Cortex of kidney (tissue), 1 donor: ENCODE data around the gene MAPK8.

Experiments used
- DNase-seq: peaks from one replicate; lab custom pipeline; 2025; lab: John Stamatoyannopoulos, UW

Gene MAPK8

DNA sequence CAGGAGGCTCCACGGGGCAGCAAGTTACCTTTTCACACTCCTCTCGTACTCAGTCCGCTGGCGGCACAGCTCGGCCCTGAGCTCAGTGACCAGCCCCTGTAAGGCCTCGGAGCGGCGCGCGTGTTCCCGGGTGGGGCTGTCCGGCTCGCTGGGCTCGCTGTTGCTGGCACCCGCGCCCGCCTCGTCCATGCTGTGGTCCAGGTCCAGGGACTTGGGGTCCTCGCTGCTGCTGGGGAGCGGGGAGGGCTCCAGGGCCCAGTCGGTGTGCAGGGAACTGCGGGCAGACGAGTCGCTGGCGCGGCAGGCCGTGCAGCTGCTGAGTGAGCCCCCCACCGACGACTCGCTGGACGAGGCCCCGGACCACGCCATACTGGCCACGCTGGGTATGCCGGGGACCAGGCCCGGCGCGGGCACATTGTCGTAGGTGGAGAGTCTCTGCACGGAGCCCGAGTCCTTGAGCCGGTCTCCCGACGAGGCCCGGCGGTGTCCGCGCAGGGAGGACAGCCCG is 143.8 kb downstream of the MAPK8 start:
- no peak for DNase-seq

DNA sequence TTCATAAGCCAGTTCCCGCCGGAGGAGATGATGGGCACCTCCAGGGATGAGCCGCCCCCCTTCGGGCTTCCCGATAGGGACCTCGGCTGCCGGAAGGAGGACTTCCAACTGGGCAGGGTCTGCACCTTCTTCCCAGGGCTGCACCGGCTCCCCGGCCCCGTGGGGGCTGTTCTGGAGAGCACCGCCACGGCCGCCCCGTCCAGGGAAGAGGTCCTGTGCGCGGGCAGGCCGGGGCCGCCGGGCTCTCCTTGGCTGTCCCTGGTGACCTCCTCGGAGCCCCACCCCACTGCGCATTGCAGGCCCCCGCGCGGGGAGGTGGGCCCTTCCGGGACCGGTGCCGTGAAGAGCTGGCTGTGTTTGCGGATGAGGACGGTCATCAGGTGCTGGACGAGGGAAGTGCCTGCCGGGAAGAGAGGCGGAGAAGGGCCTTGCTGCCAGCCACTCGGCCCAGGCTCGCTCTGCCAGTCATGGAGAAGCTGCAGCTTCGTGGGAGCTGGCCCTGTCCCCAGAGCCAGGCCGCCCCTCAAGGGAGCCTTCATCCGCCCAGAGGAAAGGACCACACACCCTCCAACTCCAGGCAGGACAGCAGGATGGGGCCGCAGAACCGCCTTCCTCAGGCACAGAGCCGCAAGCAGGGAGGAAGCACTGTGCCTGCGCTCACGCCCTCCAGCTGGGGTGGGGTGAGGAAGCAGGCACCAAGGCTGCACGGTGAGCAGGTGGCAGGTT is 144.4 kb downstream of the MAPK8 start:
- no peak for DNase-seq

DNA sequence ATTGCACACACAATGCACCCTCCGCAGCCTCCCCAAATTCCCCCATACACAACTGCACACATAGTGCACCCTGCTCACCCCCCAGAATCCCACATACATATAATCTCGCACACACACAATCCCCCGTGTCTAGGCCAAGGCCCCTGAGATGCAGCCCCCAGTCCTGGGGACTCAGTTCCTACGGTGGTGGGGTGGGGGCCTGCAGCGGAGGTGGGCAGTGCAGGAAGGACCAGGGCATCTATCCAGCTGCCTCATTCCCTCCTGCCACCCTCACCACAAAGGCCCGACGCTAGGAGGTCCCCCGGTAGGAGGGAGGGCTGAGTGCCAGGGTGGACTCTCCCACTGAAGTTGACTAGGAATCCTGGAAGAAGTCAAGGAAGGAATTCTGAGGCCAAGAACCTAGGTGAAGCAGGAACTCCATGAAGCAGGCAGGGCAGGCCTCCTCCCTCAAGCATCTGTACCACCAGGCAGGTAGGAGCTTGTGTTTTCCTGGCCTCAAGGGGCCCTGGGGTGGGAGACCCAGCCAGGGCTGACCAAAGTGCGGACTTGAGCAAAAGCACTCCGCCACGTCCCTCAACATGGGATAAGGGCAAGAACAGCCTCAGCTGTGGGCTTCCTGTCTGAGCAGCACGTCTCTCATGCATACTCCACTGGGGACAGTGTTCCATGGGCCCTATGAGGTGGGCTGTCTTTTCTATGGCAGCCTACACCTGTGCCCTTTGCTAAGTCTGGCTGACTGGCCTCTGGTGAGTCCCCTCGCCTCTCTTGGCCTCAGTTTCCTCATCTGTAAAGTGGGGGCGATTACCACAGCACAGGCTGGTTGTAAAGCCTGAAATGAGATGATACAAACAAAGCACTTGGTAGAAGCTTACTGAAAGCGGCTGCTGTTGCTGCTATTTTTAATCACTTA is 145.7 kb downstream of the MAPK8 start:
- DNase-seq, result no peak

DNA sequence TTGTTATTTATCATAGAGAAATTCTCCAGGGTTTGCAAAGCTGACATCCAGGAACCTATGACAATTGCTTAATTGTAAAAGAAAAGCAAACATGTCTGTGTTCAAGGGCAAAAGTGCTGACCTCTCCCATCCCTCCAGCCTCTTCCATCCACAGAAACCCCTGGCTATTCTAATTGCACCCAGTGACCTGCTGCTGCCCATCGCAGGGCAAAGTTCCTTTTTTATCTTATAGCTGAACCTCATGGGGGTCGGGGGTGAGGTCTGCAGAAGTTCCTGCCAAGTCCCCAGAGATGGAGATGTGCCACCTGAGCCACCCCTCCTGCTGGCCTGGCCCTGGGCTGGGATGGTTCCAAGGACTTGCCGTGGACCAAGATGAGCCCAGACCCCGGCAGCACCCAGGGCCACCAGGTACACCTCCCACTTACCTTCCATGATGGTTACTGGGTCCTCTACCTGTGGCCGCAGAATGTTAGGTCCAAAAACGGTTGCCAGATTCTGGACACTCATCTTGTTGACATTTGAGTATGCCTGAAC is 146.5 kb downstream of the MAPK8 start:
- DNase-seq, result no peak

DNA sequence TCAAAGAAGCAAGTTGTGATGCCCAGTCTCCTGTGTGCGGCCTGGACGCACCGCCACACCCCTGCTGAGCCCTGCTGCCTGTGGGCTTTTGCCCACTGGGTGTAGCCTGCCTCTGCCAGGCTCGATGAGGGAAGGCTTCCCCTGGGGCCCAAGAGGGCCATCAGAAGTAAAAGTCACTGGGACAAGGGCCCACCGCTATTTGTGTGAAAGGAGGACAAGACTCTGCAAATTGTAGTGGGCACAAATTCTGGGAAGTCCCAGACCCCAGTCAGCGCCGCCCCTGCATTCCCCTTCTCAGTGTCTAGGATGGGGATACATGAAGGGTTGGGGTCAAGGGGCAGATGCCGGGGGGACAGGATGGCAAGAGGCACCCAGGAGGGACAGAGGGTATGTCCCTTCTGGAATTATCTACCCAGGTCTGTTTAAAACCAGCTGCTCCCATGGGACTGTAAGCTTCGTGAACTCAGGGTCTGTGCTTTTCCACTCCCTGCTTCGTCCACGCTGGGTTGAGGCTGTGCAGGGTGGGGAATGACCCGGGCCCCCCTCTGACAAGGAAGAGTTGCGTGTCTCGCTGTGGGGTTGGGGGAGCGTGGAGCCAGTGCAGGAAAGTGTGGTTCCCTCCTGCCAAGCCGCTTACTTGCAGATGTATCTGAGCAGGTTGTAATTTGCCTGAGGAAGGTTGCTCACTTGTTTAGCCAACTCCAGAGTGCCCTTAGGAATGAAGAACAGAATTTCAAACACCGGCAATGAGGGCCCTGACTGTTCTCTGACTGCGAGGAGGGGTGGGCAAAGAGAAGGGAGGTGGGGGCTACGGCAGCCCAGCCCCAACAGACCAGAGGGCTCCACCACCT is 147.2 kb downstream of the MAPK8 start:
- no peak for DNase-seq

DNA sequence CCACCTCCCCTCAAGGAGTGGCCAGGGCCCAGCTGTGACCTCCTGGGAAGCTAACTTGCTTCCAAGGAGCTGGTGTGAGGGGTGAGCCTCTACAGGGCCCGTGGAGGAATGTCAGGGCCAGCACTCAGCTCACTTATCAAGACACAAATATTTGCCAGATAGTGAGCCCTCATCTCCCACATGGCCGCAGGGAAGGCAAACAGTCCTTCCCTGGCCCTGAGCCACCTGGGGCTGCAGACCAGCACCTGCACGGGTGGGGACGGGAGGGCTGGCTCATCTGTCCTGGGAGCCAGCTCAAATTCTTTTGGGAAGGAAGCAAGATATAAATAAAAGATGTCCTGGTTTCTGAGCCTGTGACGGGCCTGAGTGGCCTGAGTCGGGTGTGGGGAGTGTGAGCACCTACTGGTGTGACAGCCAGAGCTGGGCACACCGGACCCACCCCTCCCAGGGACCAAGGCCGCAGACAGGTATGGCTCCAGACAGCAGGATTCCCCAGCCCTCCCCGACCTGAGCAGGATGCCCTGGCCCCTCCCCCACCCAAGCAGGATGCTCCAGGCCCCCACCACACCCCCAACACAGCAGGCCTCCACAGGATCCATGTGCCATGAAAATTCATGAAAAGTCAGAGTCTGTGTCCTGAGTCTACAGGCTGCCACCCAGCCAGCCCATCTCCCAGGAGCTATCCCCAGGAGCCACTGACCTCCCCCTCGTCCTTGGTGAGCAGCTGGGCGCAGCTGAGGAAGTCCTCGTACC is 148.0 kb downstream of the MAPK8 start:
- DNase-seq, result no peak

DNA sequence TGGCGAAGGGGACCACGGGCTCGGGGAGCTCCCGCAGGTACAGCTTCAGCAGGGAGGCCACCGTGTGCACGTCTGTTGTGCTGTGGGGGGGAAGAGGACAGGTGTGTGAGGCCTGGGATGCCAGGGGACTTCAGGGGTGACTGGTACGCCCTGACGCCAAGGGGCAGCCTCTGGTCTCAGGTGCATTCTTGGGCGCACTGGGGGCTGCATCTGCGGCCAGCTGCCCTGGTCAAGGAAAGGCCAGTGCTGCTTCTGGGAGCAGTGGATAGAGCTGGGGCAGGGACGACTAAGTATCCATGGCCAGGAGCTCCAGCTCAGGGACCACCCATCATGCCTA is 148.5 kb downstream of the MAPK8 start:
- no peak for DNase-seq

DNA sequence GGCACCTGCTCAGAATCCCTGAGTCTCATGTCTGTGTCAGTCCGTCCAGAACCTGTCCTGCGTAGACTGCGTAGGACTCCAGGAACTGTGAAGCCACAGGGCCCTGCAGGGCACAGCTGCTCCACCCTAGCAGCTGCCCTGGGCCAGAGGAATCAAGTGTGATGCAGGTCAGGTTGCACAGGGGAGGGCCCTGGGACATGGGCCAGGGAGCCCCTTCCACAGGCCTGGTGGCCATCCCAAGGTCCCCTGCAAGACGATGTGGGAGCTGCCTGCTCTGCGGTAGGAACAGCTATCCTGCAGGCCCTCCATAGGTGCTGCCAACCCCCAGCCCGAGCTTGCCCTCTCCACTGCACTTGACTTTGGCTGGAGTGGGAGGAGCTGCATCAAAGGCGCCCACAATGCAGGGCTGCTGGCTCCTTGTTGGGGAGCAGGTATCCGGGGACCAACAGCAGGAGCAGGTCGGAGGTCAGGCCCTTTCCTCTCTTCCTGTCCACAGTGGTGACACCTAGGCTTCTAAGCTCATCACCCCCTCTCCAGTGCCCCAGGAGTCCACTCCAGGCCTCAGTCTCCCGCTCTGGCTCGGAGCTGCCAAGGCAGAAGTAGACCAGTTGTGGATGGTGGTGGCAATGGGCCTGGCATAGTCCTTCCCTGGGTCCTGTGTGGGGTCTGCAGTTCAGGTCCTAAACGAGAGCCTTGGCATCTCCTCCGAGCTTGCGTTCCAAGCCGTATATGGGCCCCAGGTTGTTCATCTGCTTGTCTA is 149.1 kb downstream of the MAPK8 start:
- no peak for DNase-seq

DNA sequence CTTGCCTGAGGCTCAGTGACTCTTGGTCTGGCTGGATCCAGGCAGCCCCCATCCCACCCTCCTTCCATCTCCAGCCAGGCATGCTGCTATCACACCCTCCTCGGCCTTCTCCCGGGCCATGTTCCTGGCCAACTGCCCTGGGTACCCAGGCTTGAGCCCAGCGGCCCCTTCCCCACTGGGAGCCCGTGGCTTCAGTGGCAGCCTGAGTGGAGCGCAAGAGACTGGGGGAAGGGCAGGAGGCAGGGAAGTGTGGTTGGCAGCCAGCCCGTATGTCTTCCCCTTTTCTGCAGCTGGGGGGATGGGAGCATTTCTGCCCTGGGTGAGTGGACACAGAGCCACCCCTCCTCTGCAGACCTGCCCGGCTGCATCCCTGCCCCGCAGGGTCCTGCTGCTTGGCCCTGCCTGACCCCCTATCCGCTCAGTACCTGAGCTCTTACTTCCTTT is 149.9 kb downstream of the MAPK8 start:
- no peak for DNase-seq

DNA sequence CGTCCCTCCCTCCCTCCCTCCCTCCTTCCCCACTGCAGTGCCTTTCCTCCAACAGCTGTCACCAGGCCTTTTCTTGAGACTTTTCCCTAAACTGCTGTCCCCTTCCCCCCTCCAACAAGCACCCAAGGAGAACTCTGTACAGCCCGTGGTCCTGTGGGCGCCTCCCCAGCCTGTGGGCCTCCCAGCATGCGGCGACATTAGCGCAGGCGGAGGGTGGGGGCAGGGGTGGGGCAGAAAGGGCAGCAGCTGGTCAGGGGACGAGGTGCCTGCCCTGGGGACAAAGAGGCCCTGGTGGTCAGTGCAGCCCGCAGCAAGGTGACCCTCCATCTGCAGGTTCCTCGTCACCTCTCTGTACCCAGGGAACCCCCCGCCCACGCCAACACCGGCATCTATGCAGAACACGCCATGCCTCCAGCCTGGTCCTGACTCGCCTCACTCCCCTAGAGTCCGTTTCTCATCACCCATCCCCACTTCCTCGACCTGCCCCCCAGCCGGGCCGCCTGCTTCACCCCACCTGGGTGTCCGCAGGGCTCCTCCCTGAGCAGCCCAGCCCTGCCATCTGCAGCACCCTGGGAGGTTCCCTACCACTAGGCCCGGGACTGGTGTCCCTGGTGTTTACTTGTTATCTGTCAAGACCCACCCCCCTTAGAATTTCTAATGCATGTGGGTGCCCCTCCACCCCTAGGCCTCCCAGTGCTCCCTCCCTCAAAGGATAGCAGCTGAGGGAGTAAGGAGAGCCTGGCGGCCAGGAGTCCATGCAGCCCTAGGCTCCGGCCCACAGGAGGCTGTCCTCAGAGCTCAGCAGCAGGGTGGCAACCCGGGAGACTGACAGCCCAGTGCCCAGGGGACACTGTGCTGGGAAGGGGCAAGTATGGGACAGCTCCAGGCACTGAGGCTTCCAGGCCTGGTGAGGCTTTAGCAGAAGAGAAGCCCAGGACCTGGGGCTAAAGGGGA is 150.6 kb downstream of the MAPK8 start:
- no peak for DNase-seq

DNA sequence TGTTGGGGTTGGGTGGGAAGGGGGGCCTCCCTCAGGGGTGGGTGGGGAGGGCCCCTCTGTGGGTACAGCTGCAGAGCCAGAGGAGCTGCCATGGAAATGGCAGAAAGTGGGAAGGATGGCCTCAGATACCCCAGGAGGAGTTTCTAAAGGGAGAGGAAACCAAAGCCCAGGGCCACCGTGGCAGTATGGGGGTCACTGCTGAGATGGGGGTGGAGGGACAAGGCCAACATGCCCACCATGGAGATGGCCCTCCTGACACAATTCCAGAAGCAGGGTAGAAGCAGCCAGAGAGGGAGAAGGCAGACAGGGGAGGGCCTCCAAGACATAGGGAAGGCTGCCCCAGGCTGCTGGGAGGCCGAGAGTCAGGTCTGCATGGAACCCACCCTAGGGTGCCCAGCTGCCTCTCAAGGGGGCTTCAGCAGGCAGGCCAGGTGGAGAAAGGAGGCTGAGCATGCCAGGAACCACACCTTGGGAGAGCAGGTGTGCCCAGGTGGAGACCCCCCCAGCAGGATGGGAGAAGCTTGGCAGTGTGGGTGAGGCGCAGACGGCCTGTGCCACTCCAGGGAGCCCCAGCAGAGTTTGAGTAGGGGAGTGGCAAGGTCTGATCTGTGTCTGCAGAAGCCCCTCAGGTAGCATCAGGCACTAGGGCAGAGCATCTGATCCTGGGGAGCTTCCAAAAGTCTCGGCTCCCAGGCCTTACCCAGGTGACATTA is 151.6 kb downstream of the MAPK8 start:
- no peak for DNase-seq

DNA sequence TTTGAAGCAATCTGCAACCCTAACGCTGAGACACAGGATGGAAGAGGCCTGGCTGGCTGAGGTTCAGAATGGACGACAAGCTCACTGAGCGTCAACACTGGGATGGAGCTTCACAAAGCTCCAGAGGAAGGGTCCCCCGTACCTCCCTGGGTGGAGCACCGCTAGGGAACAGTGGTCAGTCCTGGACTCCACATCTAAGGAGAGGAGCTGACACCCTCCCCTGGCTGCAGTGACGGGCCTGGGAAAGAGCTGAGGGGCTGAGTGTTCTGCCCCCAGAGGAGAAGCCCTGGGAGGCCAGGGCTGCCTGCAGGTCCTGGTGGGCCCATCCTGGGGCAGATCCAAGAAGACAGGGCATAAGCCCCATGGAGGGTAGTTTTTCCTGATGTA is 152.2 kb downstream of the MAPK8 start:
- DNase-seq, result no peak

DNA sequence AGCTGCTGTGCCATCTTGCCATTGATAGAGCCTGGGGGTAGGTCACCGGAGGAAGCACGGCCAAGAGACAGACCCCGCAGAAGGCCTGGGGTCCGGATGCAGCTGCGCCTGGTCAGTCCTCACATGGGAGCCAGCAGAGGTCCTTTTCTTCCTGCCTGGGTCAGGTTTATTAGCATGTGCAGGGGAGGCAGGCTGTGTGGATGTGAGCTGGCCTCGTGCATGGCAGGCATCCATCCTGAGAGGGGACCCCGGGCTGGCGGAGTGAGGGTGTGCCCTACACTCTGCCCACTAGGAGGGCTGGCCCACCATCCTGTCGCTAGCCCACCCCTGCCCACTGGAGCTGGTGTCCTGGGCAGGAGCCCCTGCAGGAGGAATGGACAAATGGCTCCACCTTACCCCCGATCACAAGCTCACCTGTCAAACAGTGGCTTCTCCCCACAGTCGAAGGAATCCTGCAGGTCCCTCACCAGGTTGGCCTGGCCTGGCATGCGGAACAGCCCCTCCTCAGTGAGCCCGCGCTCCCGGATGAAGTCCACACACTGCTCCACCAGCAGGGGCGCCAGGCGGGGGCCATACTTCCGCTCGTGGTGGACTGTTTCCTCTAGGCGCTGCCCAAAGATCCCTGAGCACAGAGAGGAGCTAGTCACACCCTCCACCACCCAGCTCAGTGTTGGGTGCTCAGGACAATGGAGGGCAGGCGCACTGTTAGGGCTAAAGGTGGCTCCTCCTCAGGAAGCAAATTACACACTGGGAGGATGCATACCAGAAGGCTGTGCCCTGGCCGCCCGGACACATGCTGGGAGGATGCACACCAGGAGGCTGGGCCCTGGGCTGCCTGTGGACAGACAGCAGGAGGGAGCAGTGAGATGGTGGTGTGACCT is 153.0 kb downstream of the MAPK8 start:
- DNase-seq, result no peak

DNA sequence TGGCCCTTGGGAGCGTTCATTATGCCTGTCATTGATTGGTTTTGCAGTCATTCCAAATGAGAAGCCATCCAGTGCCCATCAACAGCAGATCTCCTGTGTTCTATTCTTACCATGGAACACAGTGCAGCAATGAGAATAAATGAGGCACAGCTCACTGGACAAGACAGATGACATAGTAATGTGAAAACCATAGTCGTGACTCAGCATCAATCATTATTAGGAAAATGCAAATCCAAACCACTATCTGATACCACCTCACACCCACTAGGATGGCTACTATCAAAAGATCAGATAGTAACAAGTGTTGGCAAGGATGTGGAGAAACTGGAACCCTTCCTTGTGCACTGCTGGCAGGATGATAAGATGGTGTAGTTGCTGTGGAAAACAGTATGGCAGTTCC is 153.7 kb downstream of the MAPK8 start:
- DNase-seq, result no peak

DNA sequence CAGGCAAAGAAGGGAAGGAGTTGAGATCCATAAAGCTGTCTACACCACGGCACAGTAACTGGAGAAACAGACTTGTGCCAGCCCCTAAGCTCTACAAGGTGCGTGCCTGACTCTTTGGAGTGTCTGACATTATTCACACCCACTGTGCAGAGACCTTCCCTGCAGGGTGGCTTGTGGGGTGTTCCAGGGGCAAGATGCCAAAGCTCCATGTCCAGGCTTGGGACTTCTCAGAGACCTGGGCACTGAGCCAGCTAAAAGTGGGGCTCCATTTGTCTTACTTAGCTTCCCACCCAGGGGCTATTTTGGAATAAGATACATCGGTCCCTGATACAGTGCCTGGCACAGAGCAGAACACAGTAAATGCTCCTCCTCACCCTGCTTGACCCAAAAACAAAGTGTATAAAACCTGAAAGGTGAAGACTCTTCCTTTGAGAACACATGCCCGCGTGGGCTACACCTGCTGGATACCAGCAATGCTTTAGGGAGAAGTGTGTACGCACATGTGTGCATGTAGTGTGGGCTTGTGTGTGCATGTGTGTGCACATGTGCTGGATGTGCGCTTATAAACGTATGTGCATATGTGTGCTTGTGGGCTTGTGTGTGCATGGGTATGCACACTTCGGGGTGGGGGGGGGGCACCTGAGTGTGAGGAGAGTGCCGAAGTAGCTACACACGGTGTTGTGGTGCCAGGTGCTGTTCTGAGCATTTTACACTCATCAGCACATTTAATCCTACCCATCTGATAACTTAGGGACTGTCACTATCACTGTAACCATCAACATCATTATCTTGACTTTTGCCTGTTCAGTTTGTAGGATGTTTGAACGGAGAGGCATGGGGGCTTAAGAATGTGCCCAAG is 155.4 kb downstream of the MAPK8 start:
- DNase-seq, result no peak

DNA sequence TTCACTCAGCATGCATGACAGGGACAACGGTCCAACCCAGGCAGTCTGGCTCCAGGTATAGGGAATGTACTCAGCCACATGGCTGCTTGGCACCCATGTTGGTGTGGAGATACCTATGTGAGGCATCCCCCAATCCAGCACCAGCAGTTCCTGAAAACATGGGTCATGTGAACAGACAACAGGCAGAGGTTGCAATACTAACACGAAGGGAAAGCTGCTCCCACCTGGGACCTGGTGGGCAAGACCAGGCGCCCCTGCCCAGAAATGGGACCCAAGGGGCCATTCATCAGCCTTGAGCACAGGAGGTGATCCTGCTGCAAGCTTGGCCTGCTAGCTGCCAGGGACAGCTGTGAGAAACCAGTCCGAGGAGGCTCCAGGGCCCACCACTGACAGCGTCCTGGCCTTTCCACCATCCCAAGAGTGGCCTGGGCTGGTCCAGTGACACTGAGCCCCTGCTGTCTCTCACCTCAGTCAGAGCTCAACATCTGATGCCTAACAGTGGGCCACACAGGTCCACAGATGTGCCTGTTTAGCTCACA is 156.1 kb downstream of the MAPK8 start:
- DNase-seq, result no peak
